Lower lobe of right lung (tissue), 2 donors: ENCODE measurements around the gene POLR3GL. TPM values are rescaled to one million over a fixed set of nuclear protein-coding genes. Genes with fewer than 3 reads are reported as not detected.
A peak's percentile ranks its signal among the peaks of the same experiment; 100 is the strongest.

Experiments used
- ATAC-seq, 2 donors: fragments of 200-7000 bp; cut with Tn5 transposase; one replicate each; pipeline ENCODE4 v1.9.1; 2020 to 2022; ENCODE audit warnings: mild to moderate bottlenecking in 2 of 2, moderate library complexity in 2 of 2
- DNase-seq: peaks from one replicate; pipeline ENCODE4 v3.0.0-alpha.2; 2020
- H3K27ac ChIP-seq: fragments of 200-600 bp; one replicate; pipeline ENCODE4 v1.8.0; 2022
- H3K27me3 ChIP-seq: fragments of 200-600 bp; one replicate; pipeline ENCODE4 v1.8.0; 2022; ENCODE audit warnings: low read depth
- H3K36me3 ChIP-seq: fragments of 200-600 bp; one replicate; pipeline ENCODE4 v1.8.0; 2022; ENCODE audit warnings: mild to moderate bottlenecking
- H3K4me1 ChIP-seq: fragments of 200-600 bp; one replicate; pipeline ENCODE4 v1.8.0; 2022
- H3K4me3 ChIP-seq: fragments of 200-600 bp; one replicate; pipeline ENCODE4 v1.8.0; 2022; ENCODE audit warnings: mild to moderate bottlenecking
- H3K9me3 ChIP-seq: fragments of 200-600 bp; one replicate; pipeline ENCODE4 v1.8.0; 2022
- CTCF ChIP-seq: fragments of 200-600 bp; IDR thresholded peaks from one replicate; pipeline ENCODE4 v1.8.0; 2022; ENCODE audit warnings: antibody characterized with exemption, mild to moderate bottlenecking
- intact Hi-C: fragments of 100-400 bp; cut with DNase I; formaldehyde crosslinking; loops from one replicate; pipeline ENCODE4 v1.11.0; 2022
- total RNA-seq: library from RNA; stranded (reverse); fragmentation: NEBNext Ultra II Directional; extraction: Animal tissue kit (Norgen Biotek cat#: 25700); gene quantifications from one replicate; pipeline ENCODE4 v1.2.1, GENCODE V29; 2021
- donor health status: DM: no; HTN: yes; CAD: no; lungs with severe emphysema.

Gene POLR3GL
- total RNA-seq, 1 donor from 2014 or later = 25.4 TPM

DNA sequence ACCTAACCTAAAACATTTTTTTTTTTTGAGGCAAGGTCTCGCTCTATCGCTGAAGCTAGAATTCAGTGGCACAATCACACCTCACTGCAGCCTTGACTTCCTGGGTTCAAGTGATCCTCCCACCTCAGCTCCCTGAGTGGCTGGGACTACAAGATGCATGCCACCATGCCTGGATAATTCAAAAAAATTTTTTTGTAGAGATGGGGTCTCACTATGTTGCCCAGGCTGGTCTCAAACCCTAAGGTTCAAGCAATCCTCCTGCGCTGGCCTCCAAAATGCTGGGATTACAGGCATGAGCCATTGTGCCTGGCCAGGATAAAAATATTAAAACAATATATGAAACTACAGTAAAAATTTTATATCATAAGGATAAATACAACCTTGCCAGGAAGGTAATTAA lies 11.6 kb upstream of the POLR3GL start:
- Histone ChIP-seq H3K36me3 (no peaks in the 10 kb centered on the region), H3K4me1 (peaks cover 34% of the 10 kb centered on the region), H3K27ac (no peak overlapping the region), H3K9me3 (no peaks in the 10 kb centered on the region), H3K27me3 (no peaks in the 10 kb centered on the region), H3K4me3 (no peak overlapping the region)
- intact Hi-C loops = no loop called here
- no peak for TF ChIP-seq CTCF
- DNase-seq (no peak), ATAC-seq (no peak)

GRCh38 chr1:145953861-145954260 lies 10.6 kb upstream of the POLR3GL start:
- H3K27me3 ChIP-seq = no peaks in the 10 kb centered on the region
- no peaks in the 10 kb centered on the region for H3K36me3 ChIP-seq
- no peak overlapping the region for H3K27ac ChIP-seq
- H3K9me3 ChIP-seq = no peaks in the 10 kb centered on the region
- ATAC-seq (no peak), DNase-seq (no peak)
- peaks cover 42% of the 10 kb centered on the region for H3K4me1 ChIP-seq
- intact Hi-C loops = no loop called here
- no peak for TF ChIP-seq CTCF
- H3K4me3 ChIP-seq = no peak overlapping the region

- no peaks in the 10 kb centered on the region for H3K27me3 ChIP-seq
- intact Hi-C loops = no loop called here
- TF ChIP-seq CTCF = no peak
- DNase-seq (no peak), ATAC-seq (no peak)
- no peaks in the 10 kb centered on the region for H3K36me3 ChIP-seq
- H3K4me1 ChIP-seq = peaks cover 50% of the 10 kb centered on the region
- H3K4me3 ChIP-seq = no peak overlapping the region
- no peak overlapping the region for H3K27ac ChIP-seq
- no peaks in the 10 kb centered on the region for H3K9me3 ChIP-seq
Measured at GRCh38 chr1:145955436-145955835, 9.1 kb upstream of the POLR3GL start.

- ATAC-seq (no peak), DNase-seq (no peak)
- TF ChIP-seq CTCF = no peak
- Histone ChIP-seq H3K9me3 (no peaks in the 10 kb centered on the region), H3K4me1 (peaks cover 55% of the 10 kb centered on the region), H3K27ac (peak overlapping the region; percentile 96), H3K4me3 (peak overlapping the region; percentile 76), H3K36me3 (no peaks in the 10 kb centered on the region), H3K27me3 (no peaks in the 10 kb centered on the region)
- intact Hi-C loops = no loop called here
Measured at GRCh38 chr1:145956361-145956760, 8.1 kb upstream of the POLR3GL start.

- peak overlapping the region; percentile 96 for H3K27ac ChIP-seq
- peak overlapping the region; percentile 76 for H3K4me3 ChIP-seq
- peaks cover 60% of the 10 kb centered on the region for H3K4me1 ChIP-seq
- no peaks in the 10 kb centered on the region for H3K27me3 ChIP-seq
- TF ChIP-seq CTCF = no peak
- ATAC-seq (no peak), DNase-seq (no peak)
- H3K9me3 ChIP-seq = no peaks in the 10 kb centered on the region
- intact Hi-C loops = no loop called here
- no peaks in the 10 kb centered on the region for H3K36me3 ChIP-seq
Measured at GRCh38 chr1:145956781-145957442, 7.6 kb upstream of the POLR3GL start.
